HFFc6 (cell line): ENCODE results near the gene CC2D1B. TPM values are rescaled to one million over a fixed set of nuclear protein-coding genes. Genes with fewer than 3 reads are reported as not detected.

ENCODE experiments used
- DNase-seq: peaks from one replicate; pipeline ENCODE4 v3.0.0-alpha.2; 2018
- H3K27ac Mint-ChIP-seq: 2 replicates; pipeline ENCODE4 v1.8.0; 2020; ENCODE audit warnings: mild to moderate bottlenecking, mixed read lengths
- H3K27me3 Mint-ChIP-seq: 2 replicates; pipeline ENCODE4 v1.8.0; 2021; ENCODE audit warnings: mild to moderate bottlenecking, moderate library complexity, mixed read lengths; ENCODE audit not compliant: insufficient read depth
- H3K36me3 Mint-ChIP-seq: 2 replicates; pipeline ENCODE4 v1.8.0; 2021; ENCODE audit warnings: low read depth, mixed read lengths
- H3K4me1 Mint-ChIP-seq: 2 replicates; pipeline ENCODE4 v1.8.0; 2020; ENCODE audit warnings: low read depth, mixed read lengths
- H3K4me3 Mint-ChIP-seq: 2 replicates; pipeline ENCODE4 v1.8.0; 2020; ENCODE audit warnings: mild to moderate bottlenecking, moderate library complexity, mixed read lengths
- H3K9me3 Mint-ChIP-seq: 2 replicates; pipeline ENCODE4 v1.8.0; 2020; ENCODE audit warnings: mild to moderate bottlenecking, mixed read lengths
- CTCF ChIP-seq: fragments of 200-600 bp; sonication (generic); IDR thresholded peaks from 2 replicates; pipeline ENCODE4 v1.5.0; 2021; ENCODE audit warnings: antibody characterized with exemption, mild to moderate bottlenecking
- long read RNA-seq: library from polyadenylated mRNA; unstranded; transcript quantifications from one replicate; pipeline ENCODE4 v2.0.0, GENCODE V29; 2019
- total RNA-seq, 6 experiments: library from RNA; stranded (reverse); fragmentation: NEBNext Ultra II Directional; extraction: Animal tissue kit (Norgen Biotek cat#: 25700); gene quantifications; 2 replicates in 1 of 6; 3 replicates in 5 of 6; pipeline ENCODE4 v1.2.3, GENCODE V29; 2021

CC2D1B gene
- total RNA-seq: 10 to 100 TPM; 27.3 to 35.5 (median 31.3) TPM
- long read RNA-seq, transcript CC2D1B-201 (25 exons, 3,377 nt): major isoform, 6 of 18 reads
- long read RNA-seq, partial matches to known transcripts: 5 of 18 reads
- long read RNA-seq, other reads (novel, unspliced or antisense): 7 of 18 reads

GRCh38 chr1:52365746-52366516 is at the start of gene CC2D1B:
Gene CC2D1B, minus strand, starts transcription at chr1:52366205. Its CDS starts 1,585 bp downstream, at chr1:52364620.
- TF ChIP-seq CTCF: peak; percentile 44
- Mint-ChIP-seq H3K4me3 (peak within 1 kb of the TSS; percentile 96), H3K9me3 (no peaks in the 10 kb centered on the region)

GRCh38 chr1:52414942-52415341 is 48.9 kb upstream of the CC2D1B start:
- Mint-ChIP-seq H3K27ac (no peak overlapping the region), H3K4me3 (no peak overlapping the region), H3K9me3 (no peaks in the 10 kb centered on the region), H3K36me3 (peaks cover 37% of the 10 kb centered on the region), H3K27me3 (no peaks in the 10 kb centered on the region; the same call in 1 of the 2 replicates), H3K4me1 (no peaks in the 10 kb centered on the region)
- no peak for TF ChIP-seq CTCF
- DNase-seq: no peak

More at GRCh38 chr1:52365746-52366516, at the start of gene CC2D1B:
- Mint-ChIP-seq H3K27me3 (peaks cover 2% of the 10 kb centered on the region), H3K36me3 (peaks cover 16% of the 10 kb centered on the region), H3K4me1 (peaks cover 35% of the 10 kb centered on the region), H3K27ac (peak within 1 kb of the TSS; percentile 97)
- peak; percentile 97 for DNase-seq

- Mint-ChIP-seq H3K9me3 (no peaks in the 10 kb centered on the region), H3K4me3 (no peak overlapping the region), H3K27ac (peak overlapping the region; percentile 61), H3K4me1 (no peaks in the 10 kb centered on the region), H3K36me3 (peaks cover 45% of the 10 kb centered on the region), H3K27me3 (no peaks in the 10 kb centered on the region)
- no peak for TF ChIP-seq CTCF
- DNase-seq: peak; percentile 6
Measured at GRCh38 chr1:52413410-52413989, 47.5 kb upstream of the CC2D1B start.

- no peaks in the 10 kb centered on the region for H3K9me3 Mint-ChIP-seq
- TF ChIP-seq CTCF: peak; percentile 36
- peak overlapping the region; percentile 97 for H3K27ac Mint-ChIP-seq
- H3K36me3 Mint-ChIP-seq: peaks cover 24% of the 10 kb centered on the region
- no peak for DNase-seq
- H3K4me1 Mint-ChIP-seq: peaks cover 30% of the 10 kb centered on the region
- H3K4me3 Mint-ChIP-seq: peak overlapping the region; percentile 100
- H3K27me3 Mint-ChIP-seq: no peaks in the 10 kb centered on the region
Measured at GRCh38 chr1:52404975-52405338, 39.0 kb upstream of the CC2D1B start.

- H3K4me1 Mint-ChIP-seq: peaks cover 30% of the 10 kb centered on the region
- peak; percentile 94 for DNase-seq
- no peaks in the 10 kb centered on the region for H3K9me3 Mint-ChIP-seq
- peaks cover 24% of the 10 kb centered on the region for H3K36me3 Mint-ChIP-seq
- TF ChIP-seq CTCF: peak; percentile 81
- H3K27ac Mint-ChIP-seq: peak within 1 kb of the TSS; percentile 97
- H3K27me3 Mint-ChIP-seq: no peaks in the 10 kb centered on the region
- H3K4me3 Mint-ChIP-seq: peak within 1 kb of the TSS; percentile 100
Measured at GRCh38 chr1:52404116-52404974, 38.3 kb upstream of the CC2D1B start, which contains the start of the genes ORC1 and PRPF38A. Gene ORC1, minus strand, starts transcription at chr1:52404423. Its CDS starts 2,200 bp downstream, at chr1:52402223. Gene PRPF38A, plus strand, starts transcription at chr1:52404602. Its CDS starts 148 bp downstream, at chr1:52404750.
